ENCODE measurements around the gene CCDC38. TPM values are rescaled to one million over a fixed set of nuclear protein-coding genes. Genes with fewer than 3 reads are reported as not detected.

CCDC38 gene
- total RNA-seq, 1 donor from 2014 or later, result not detected

DNA sequence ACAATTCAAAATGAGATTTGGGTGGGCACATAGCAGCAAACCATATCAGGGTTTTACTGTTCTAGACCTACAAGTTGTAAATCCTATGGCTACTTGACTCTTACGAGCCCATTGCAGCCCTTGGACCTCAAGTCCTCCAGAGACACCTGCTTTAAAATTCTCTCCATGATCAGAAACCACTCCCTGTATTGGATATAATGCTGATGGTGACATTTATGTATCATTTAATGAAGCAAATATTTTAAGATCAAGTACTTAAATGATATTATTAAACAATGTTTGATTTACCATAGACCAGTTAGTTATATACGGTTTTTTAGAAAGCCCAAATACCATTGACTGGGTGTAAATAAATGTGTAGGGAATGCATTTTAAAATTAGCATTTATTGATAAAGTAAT lies 24.9 kb upstream of the CCDC38 start:
- Histone ChIP-seq H3K36me3 (ENCODE audit: control insufficient read depth, insufficient read depth, low read length) (no peaks in the 10 kb centered on the region), H3K27me3 (ENCODE audit: control insufficient read depth, insufficient read depth, low read length) (no peaks in the 10 kb centered on the region), H3K4me3 (ENCODE audit: low read depth, low read length) (no peak overlapping the region)
- TF ChIP-seq, protein P1, sequence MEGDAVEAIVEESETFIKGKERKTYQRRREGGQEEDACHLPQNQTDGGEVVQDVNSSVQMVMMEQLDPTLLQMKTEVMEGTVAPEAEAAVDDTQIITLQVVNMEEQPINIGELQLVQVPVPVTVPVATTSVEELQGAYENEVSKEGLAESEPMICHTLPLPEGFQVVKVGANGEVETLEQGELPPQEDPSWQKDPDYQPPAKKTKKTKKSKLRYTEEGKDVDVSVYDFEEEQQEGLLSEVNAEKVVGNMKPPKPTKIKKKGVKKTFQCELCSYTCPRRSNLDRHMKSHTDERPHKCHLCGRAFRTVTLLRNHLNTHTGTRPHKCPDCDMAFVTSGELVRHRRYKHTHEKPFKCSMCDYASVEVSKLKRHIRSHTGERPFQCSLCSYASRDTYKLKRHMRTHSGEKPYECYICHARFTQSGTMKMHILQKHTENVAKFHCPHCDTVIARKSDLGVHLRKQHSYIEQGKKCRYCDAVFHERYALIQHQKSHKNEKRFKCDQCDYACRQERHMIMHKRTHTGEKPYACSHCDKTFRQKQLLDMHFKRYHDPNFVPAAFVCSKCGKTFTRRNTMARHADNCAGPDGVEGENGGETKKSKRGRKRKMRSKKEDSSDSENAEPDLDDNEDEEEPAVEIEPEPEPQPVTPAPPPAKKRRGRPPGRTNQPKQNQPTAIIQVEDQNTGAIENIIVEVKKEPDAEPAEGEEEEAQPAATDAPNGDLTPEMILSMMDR (IDR thresholded peaks at IDR 0.05; ENCODE audit: insufficient read depth, low read length, severe bottlenecking), result no peak
- FAIRE-seq, result no peak
- no peak for DNase-seq (ENCODE audit: low read depth)

DNA sequence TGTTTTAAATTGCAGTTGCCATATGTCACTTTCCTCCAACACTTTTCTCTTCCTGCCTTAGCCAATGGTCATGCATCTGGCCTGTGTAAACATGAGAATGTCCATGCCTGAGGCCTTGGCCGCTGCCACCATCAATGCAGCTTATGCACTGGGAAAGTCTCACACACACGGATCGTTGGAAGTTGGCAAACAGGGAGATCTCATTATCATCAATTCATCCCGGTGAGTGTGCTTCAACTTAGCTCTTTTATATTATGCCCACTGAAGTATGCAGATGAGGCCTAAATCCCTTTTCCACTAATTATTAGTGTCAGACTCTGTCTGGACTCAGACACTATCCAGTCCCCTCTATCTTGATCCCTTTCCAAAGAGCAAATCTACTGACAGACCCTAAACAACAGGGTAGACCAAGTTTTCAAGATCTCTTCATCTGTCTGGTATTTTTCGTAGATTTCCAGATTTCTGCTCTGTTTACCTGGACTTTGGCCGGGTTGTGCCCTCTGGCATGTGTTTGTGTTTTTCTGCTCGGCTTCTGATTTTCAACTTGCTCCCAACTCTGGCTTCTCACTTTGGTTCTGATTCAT lies 24.0 kb upstream of the CCDC38 start:
- FAIRE-seq (no peak), DNase-seq (ENCODE audit: low read depth) (no peak)
- Histone ChIP-seq H3K27me3 (ENCODE audit: control insufficient read depth, insufficient read depth, low read length) (no peaks in the 10 kb centered on the region), H3K36me3 (ENCODE audit: control insufficient read depth, insufficient read depth, low read length) (no peaks in the 10 kb centered on the region), H3K4me3 (ENCODE audit: low read depth, low read length) (no peak overlapping the region)
- TF ChIP-seq, protein P1 (IDR thresholded peaks at IDR 0.05; ENCODE audit: insufficient read depth, low read length, severe bottlenecking), result no peak

- Histone ChIP-seq H3K27me3 (ENCODE audit: control insufficient read depth, insufficient read depth, low read length) (no peaks in the 10 kb centered on the region), H3K36me3 (ENCODE audit: control insufficient read depth, insufficient read depth, low read length) (no peaks in the 10 kb centered on the region), H3K4me3 (ENCODE audit: low read depth, low read length) (no peak overlapping the region)
- no peak for FAIRE-seq
- TF ChIP-seq, protein P1 (IDR thresholded peaks at IDR 0.05; ENCODE audit: insufficient read depth, low read length, severe bottlenecking), result no peak
- DNase-seq (ENCODE audit: low read depth), result no peak
These were observed 20.7 kb upstream of the CCDC38 start for GRCh38 chr12:95963096-95963495.

DNA sequence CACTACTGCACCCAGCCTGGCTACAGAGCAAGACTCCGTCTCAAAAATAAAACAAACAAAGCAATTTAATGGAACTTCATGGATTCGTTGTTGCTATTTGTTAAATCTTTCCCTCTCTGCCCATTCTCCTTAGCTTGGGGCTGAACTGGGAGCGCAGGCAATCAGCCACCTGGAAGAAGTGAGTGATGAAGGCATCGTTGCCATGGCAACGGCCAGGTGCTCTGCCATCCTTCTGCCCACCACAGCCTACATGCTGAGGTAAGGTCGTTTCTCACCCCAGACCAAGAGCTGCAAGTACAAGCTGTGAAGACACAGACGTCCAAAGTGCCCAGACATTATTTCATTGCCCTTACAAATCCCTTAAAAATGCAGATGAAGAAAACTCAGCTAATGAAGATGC lies 19.8 kb upstream of the CCDC38 start:
- FAIRE-seq (no peak), DNase-seq (ENCODE audit: low read depth) (no peak)
- TF ChIP-seq, protein P1 (IDR thresholded peaks at IDR 0.05; ENCODE audit: insufficient read depth, low read length, severe bottlenecking), result no peak
- Histone ChIP-seq H3K36me3 (ENCODE audit: control insufficient read depth, insufficient read depth, low read length) (no peaks in the 10 kb centered on the region), H3K4me3 (ENCODE audit: low read depth, low read length) (no peak overlapping the region), H3K27me3 (ENCODE audit: control insufficient read depth, insufficient read depth, low read length) (no peaks in the 10 kb centered on the region)

GRCh38 chr12:95960241-95960640 lies 17.8 kb upstream of the CCDC38 start:
- no peak for DNase-seq (ENCODE audit: low read depth)
- no peak overlapping the region for H3K4me3 ChIP-seq (ENCODE audit: low read depth, low read length)
- no peaks in the 10 kb centered on the region for H3K36me3 ChIP-seq (ENCODE audit: control insufficient read depth, insufficient read depth, low read length)
- TF ChIP-seq, protein P1 (IDR thresholded peaks at IDR 0.05; ENCODE audit: insufficient read depth, low read length, severe bottlenecking), result no peak
- no peak for FAIRE-seq
- no peaks in the 10 kb centered on the region for H3K27me3 ChIP-seq (ENCODE audit: control insufficient read depth, insufficient read depth, low read length)

DNA sequence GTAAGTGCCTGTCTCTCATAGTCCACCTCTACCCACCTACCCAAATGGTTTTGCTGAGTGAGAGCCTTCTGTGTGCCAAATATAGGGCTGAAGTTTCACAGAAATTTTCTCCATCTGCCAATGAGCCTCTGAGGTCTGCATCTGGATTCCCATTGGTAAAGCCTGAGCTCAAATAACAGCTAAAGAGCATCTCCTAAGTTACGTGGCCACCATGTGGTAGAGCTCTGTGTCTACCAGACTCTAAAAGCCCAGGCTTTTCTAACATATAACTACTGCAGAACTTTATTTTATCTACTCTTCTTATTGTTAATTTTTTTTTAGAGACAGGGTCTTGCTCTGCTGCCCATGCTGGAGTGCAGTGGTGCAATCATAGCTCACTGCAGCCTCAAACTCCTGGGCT lies 16.7 kb upstream of the CCDC38 start:
- no peak for FAIRE-seq
- TF ChIP-seq, protein P1 (IDR thresholded peaks at IDR 0.05; ENCODE audit: insufficient read depth, low read length, severe bottlenecking), result no peak
- H3K36me3 ChIP-seq (ENCODE audit: control insufficient read depth, insufficient read depth, low read length), result no peaks in the 10 kb centered on the region

More for the DNA sequence above, 16.7 kb upstream of the CCDC38 start:
- no peak for DNase-seq (ENCODE audit: low read depth)
- Histone ChIP-seq H3K4me3 (ENCODE audit: low read depth, low read length) (no peak overlapping the region), H3K27me3 (ENCODE audit: control insufficient read depth, insufficient read depth, low read length) (no peaks in the 10 kb centered on the region)
